Ishikawa (cell line): ENCODE results near the gene NUP188.

Experiments used
- CEBPB ChIP-seq: IDR thresholded peaks from 2 replicates; pipeline ENCODE4 v1.6.1; 2012
- CREB1 ChIP-seq: IDR thresholded peaks from 2 replicates; pipeline ENCODE4 v1.6.1; 2012; ENCODE audit warnings: low read depth
- EGR1 ChIP-seq: IDR thresholded peaks from 2 replicates; pipeline ENCODE4 v1.6.1; 2012
- EP300 ChIP-seq: IDR thresholded peaks from 2 replicates; pipeline ENCODE4 v1.6.1; 2012; ENCODE audit warnings: borderline replicate concordance
- FOXM1 ChIP-seq: IDR thresholded peaks from 2 replicates; pipeline ENCODE4 v1.6.1; 2012; ENCODE audit warnings: low read depth, borderline replicate concordance
- MAX ChIP-seq: IDR thresholded peaks from 2 replicates; pipeline ENCODE4 v1.6.1; 2012
- NFIC ChIP-seq: IDR thresholded peaks from 2 replicates; pipeline ENCODE4 v1.6.1; 2012
- RAD21 ChIP-seq: IDR thresholded peaks from 2 replicates; pipeline ENCODE4 v1.6.1; 2012; ENCODE audit warnings: low read depth
- REST ChIP-seq: IDR thresholded peaks from 2 replicates; pipeline ENCODE4 v1.6.1; 2012; ENCODE audit warnings: low read depth, mild to moderate bottlenecking
- TAF1 ChIP-seq: IDR thresholded peaks from 2 replicates; pipeline ENCODE4 v1.6.1; 2012; ENCODE audit warnings: low read depth, mild to moderate bottlenecking
- TCF12 ChIP-seq: IDR thresholded peaks from 2 replicates; pipeline ENCODE4 v1.6.1; 2012; ENCODE audit warnings: low read depth
- TEAD4 ChIP-seq: IDR thresholded peaks from 2 replicates; pipeline ENCODE4 v1.6.1; 2012
- YY1 ChIP-seq: IDR thresholded peaks from 2 replicates; pipeline ENCODE4 v1.6.1; 2012; ENCODE audit warnings: low read depth
- ZBTB7A ChIP-seq: IDR thresholded peaks from 2 replicates; pipeline ENCODE4 v1.6.1; 2012; ENCODE audit warnings: low read depth
- TF ChIP-seq, protein P1 (sequence below): IDR thresholded peaks from 2 replicates; pipeline ENCODE4 v1.6.1; 2012

Gene NUP188

GRCh38 chr9:128903871-128904620 lies 43.5 kb upstream of the NUP188 start:
- no peak for TF ChIP-seq MAX
- TF ChIP-seq ZBTB7A = no peak
- no peak for TF ChIP-seq CREB1
- TF ChIP-seq EP300 = no peak
- TF ChIP-seq, protein P1, sequence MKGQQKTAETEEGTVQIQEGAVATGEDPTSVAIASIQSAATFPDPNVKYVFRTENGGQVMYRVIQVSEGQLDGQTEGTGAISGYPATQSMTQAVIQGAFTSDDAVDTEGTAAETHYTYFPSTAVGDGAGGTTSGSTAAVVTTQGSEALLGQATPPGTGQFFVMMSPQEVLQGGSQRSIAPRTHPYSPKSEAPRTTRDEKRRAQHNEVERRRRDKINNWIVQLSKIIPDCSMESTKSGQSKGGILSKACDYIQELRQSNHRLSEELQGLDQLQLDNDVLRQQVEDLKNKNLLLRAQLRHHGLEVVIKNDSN = no peak
- no peak for TF ChIP-seq NFIC
- no peak for TF ChIP-seq TAF1
- TF ChIP-seq EGR1 = no peak
- TF ChIP-seq FOXM1 = no peak
- no peak for TF ChIP-seq TCF12
- TF ChIP-seq CEBPB = no peak
- no peak for TF ChIP-seq REST

- TF ChIP-seq NFIC (no peak), CREB1 (no peak), FOXM1 (no peak), TAF1 (no peak), YY1 (no peak), CEBPB (no peak), TCF12 (no peak), REST (no peak), EGR1 (no peak), TEAD4 (no peak), RAD21 (no peak), MAX (no peak), ZBTB7A (no peak), EP300 (no peak)
- TF ChIP-seq, protein P1 = no peak
These were observed 41.5 kb upstream of the NUP188 start for GRCh38 chr9:128905964-128906363.

GRCh38 chr9:128906741-128907140 lies 40.8 kb upstream of the NUP188 start:
- TF ChIP-seq CEBPB (no peak), TEAD4 (no peak), MAX (no peak), RAD21 (no peak), REST (no peak), CREB1 (no peak), FOXM1 (no peak), TAF1 (no peak), TCF12 (no peak)

- TF ChIP-seq EGR1 = no peak
- TF ChIP-seq NFIC = no peak
- no peak for TF ChIP-seq RAD21
- no peak for TF ChIP-seq TCF12
- TF ChIP-seq CREB1 = no peak
- no peak for TF ChIP-seq EP300
- no peak for TF ChIP-seq YY1
- TF ChIP-seq ZBTB7A = no peak
- TF ChIP-seq MAX = no peak
- no peak for TF ChIP-seq TEAD4
- no peak for TF ChIP-seq CEBPB
- no peak for TF ChIP-seq FOXM1
- TF ChIP-seq TAF1 = no peak
These were observed 39.1 kb upstream of the NUP188 start for GRCh38 chr9:128908372-128908771.
